ENCODE measurements around the gene NPR1.

GRCh38 chr1:153640861-153641260 is 37.6 kb upstream of the NPR1 start:
- TF ChIP-seq CTCF (conservative IDR thresholded peaks at IDR 0.05; ENCODE audit: low read depth, low read length) (no peak), EZH2 (IDR thresholded peaks at IDR 0.05; ENCODE audit: borderline replicate concordance, low read depth, low read length, poor library complexity, severe bottlenecking) (no peak)
